HT-29 (cell line): ENCODE measurements around the gene SH2D2A. TPM values are rescaled to one million over a fixed set of nuclear protein-coding genes. Genes with fewer than 3 reads are reported as not detected.
A peak's percentile ranks its signal among the peaks of the same experiment; 100 is the strongest.

Experiments
- DNase-seq: peaks from one replicate; pipeline ENCODE4 v3.0.0-alpha.2; 2015; ENCODE audit warnings: low spot score
- total RNA-seq: library from RNA; depleted of rRNA; stranded (reverse); fragments of >200 nt; shearing (Covaris generic); gene quantifications from 2 replicates; pipeline ENCODE4 v1.2.3, GENCODE V29; 2014

Gene SH2D2A
- total RNA-seq, 1 experiment from 2014 or later: 11.3 TPM

- no peak for DNase-seq
Observed at GRCh38 chr1:156823210-156823790, 6.7 kb upstream of the SH2D2A start.

GRCh38 chr1:156822680-156823079 lies 6.0 kb upstream of the SH2D2A start:
- no peak for DNase-seq

GRCh38 chr1:156821801-156822200 lies 5.2 kb upstream of the SH2D2A start:
- DNase-seq: no peak

GRCh38 chr1:156815961-156816422 lies 656 bp downstream of the SH2D2A start:
- DNase-seq: no peak

GRCh38 chr1:156815307-156815826 lies 1.3 kb downstream of the SH2D2A start:
- DNase-seq: peak; percentile 30

GRCh38 chr1:156814571-156815260 lies 1.9 kb downstream of the SH2D2A start:
- no peak for DNase-seq

- peak; percentile 64 for DNase-seq
Observed at GRCh38 chr1:156813750-156814570, 2.7 kb downstream of the SH2D2A start.

- DNase-seq: no peak
Observed at GRCh38 chr1:156813298-156813697, 3.4 kb downstream of the SH2D2A start.

GRCh38 chr1:156812293-156812990 lies 4.2 kb downstream of the SH2D2A start:
- DNase-seq: no peak

- DNase-seq: no peak
Observed at GRCh38 chr1:156811168-156811567, 5.5 kb downstream of the SH2D2A start.

GRCh38 chr1:156809711-156810366 lies 6.8 kb downstream of the SH2D2A start:
- no peak for DNase-seq

- DNase-seq: no peak
Observed at GRCh38 chr1:156809281-156809680, 7.4 kb downstream of the SH2D2A start.

GRCh38 chr1:156808186-156809030 lies 8.2 kb downstream of the SH2D2A start:
- no peak for DNase-seq

- DNase-seq: no peak
Observed at GRCh38 chr1:156807627-156808026, 9.0 kb downstream of the SH2D2A start.

GRCh38 chr1:156806512-156807440 lies 9.9 kb downstream of the SH2D2A start:
- DNase-seq: no peak

GRCh38 chr1:156805766-156806511 lies 10.7 kb downstream of the SH2D2A start:
- no peak for DNase-seq

- DNase-seq: no peak
Observed at GRCh38 chr1:156804572-156805243, 11.9 kb downstream of the SH2D2A start.

GRCh38 chr1:156804026-156804425 lies 12.6 kb downstream of the SH2D2A start:
- DNase-seq: no peak
